GM20431 (cell line): ENCODE data around the gene NEDD4L.

ENCODE experiments used
- in situ Hi-C: fragments of 300-500 bp; cut with MseI, MboI; formaldehyde crosslinking; loops from one replicate; pipeline ENCODE4 v1.15.0; 2020; ENCODE audit warnings: low sequenced_read_pairs; ENCODE audit not compliant: unreplicated experiment

NEDD4L gene

GRCh38 chr18:58397385-58398132 is 353.5 kb downstream of the NEDD4L start:
- in situ Hi-C loops = no loop called here

GRCh38 chr18:58398648-58399398 is 354.8 kb downstream of the NEDD4L start:
- in situ Hi-C loops = no loop called here

GRCh38 chr18:58400331-58400870 is 356.4 kb downstream of the NEDD4L start:
- in situ Hi-C loops = no loop called here

- in situ Hi-C loops = no loop called here
Measured at GRCh38 chr18:58401191-58401590, 357.2 kb downstream of the NEDD4L start.

GRCh38 chr18:58402247-58402646 is 358.2 kb downstream of the NEDD4L start:
- in situ Hi-C loops = no loop called here

- in situ Hi-C loops = no loop called here
Measured at GRCh38 chr18:58402951-58403702, 359.1 kb downstream of the NEDD4L start.

- in situ Hi-C loops = no loop called here
Measured at GRCh38 chr18:58403799-58404455, 359.9 kb downstream of the NEDD4L start.

- in situ Hi-C loops = no loop called here
Measured at GRCh38 chr18:58405107-58405898, 361.3 kb downstream of the NEDD4L start.

GRCh38 chr18:58407263-58407648 is 363.2 kb downstream of the NEDD4L start:
- in situ Hi-C loops = no loop called here

GRCh38 chr18:58407649-58408407 is 363.8 kb downstream of the NEDD4L start:
- in situ Hi-C loops = no loop called here

- in situ Hi-C loops = no loop called here
Measured at GRCh38 chr18:58408665-58409064, 364.6 kb downstream of the NEDD4L start.

- in situ Hi-C loops = no loop called here
Measured at GRCh38 chr18:58409802-58410445, 365.9 kb downstream of the NEDD4L start.

- in situ Hi-C loops = no loop called here
Measured at GRCh38 chr18:58411323-58411722, 367.3 kb downstream of the NEDD4L start.

GRCh38 chr18:58412844-58413666 is 369.0 kb downstream of the NEDD4L start:
- in situ Hi-C loops = no loop called here

- in situ Hi-C loops = no loop called here
Measured at GRCh38 chr18:58413667-58414628, 369.9 kb downstream of the NEDD4L start.

GRCh38 chr18:58416014-58416703 is 372.1 kb downstream of the NEDD4L start:
- in situ Hi-C loops = no loop called here
